NT2/D1 (cell line): ENCODE data around the gene SCNN1G.

Experiments used
- DNase-seq: peaks from one replicate; pipeline ENCODE4 v3.0.0-alpha.2; 2011; ENCODE audit warnings: low read depth, low spot score
- H3K27me3 ChIP-seq: 2 replicates; pipeline ENCODE4 v1.6.0; 2011; ENCODE audit warnings: mild to moderate bottlenecking; ENCODE audit not compliant: insufficient read length, insufficient read depth
- H3K36me3 ChIP-seq: 2 replicates; pipeline ENCODE4 v1.6.1; 2011; ENCODE audit warnings: mild to moderate bottlenecking, low read length, mixed read lengths; ENCODE audit not compliant: insufficient read depth, insufficient read length
- H3K4me1 ChIP-seq: 2 replicates; pipeline ENCODE4 v1.5.1; 2011; ENCODE audit not compliant: insufficient read depth, insufficient read length
- H3K4me3 ChIP-seq: 2 replicates; pipeline ENCODE4 v1.5.1; 2011; ENCODE audit warnings: low read depth; ENCODE audit not compliant: insufficient read length
- H3K9ac ChIP-seq: 2 replicates; pipeline ENCODE4 v1.6.0; 2011; ENCODE audit warnings: low read depth; ENCODE audit not compliant: insufficient read length
- H3K9me3 ChIP-seq: 2 replicates; pipeline ENCODE4 v1.5.1; 2011; ENCODE audit warnings: mild to moderate bottlenecking, low read length; ENCODE audit not compliant: insufficient read depth
- SUZ12 ChIP-seq: IDR thresholded peaks from 2 replicates; pipeline ENCODE4 v1.6.1; 2011; ENCODE audit not compliant: insufficient read length, insufficient read depth; ENCODE audit errors: extremely low read depth
- YY1 ChIP-seq: IDR thresholded peaks from 2 replicates; pipeline ENCODE4 v1.6.1; 2011; ENCODE audit not compliant: insufficient read length, insufficient read depth
- ZNF274 ChIP-seq: IDR thresholded peaks from 2 replicates; pipeline ENCODE4 v1.6.1; 2011; ENCODE audit warnings: mild to moderate bottlenecking, low read depth, low read length

SCNN1G gene, protein sequence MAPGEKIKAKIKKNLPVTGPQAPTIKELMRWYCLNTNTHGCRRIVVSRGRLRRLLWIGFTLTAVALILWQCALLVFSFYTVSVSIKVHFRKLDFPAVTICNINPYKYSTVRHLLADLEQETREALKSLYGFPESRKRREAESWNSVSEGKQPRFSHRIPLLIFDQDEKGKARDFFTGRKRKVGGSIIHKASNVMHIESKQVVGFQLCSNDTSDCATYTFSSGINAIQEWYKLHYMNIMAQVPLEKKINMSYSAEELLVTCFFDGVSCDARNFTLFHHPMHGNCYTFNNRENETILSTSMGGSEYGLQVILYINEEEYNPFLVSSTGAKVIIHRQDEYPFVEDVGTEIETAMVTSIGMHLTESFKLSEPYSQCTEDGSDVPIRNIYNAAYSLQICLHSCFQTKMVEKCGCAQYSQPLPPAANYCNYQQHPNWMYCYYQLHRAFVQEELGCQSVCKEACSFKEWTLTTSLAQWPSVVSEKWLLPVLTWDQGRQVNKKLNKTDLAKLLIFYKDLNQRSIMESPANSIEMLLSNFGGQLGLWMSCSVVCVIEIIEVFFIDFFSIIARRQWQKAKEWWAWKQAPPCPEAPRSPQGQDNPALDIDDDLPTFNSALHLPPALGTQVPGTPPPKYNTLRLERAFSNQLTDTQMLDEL

DNA sequence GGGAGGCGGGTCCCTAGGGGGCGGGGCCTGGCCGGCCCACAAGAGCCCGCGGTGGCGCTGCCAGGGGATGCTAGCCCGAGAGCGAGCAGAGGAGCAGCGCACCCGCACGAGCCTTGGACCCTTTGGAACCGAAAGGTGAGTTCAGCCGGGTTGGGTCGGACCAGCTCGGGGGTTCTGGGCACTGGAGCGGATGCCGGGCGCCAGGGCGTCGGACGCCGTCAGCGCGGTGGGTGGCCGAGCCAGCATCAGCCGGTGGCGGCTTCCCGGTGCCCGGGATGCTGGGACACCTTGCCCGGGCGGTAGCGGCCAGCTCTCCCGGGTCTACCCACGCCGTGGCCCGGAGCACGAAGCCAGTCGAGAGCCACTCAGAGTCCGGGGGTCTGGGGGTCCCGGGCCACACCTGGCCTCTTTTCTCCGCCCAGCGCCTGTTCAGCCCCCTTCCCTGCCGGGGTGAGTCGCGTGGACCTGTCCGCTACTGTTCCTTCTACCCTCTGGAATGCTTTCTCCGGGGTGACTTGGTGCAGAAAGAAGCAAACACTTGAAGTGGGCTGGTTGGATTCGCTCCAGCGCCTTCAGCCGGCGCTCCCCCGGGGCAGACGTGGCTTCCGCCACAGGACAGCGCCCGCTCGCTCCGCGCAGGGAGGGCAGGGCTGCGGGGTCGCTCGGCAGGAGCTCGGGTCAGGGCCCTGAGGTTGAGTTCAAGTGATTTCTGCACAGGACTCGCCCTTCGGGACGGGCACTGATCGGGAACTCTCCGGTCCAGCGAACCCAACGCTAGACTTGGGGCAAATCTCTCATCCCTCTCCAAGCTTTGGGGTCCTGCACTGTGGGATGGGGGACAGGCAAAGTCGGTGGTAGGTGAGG, at the start of gene SCNN1G:
Gene SCNN1G (plus strand): TSS at position 67 of the 864 bp plus-strand sequence. CDS start 3,527 bp downstream, outside the sequence.
- H3K27me3 ChIP-seq: peaks cover 46% of the 10 kb centered on the region
- no peaks in the 10 kb centered on the region for H3K9me3 ChIP-seq
- H3K4me3 ChIP-seq: peak within 1 kb of the TSS; percentile 52
- peak within 1 kb of the TSS; percentile 62 for H3K9ac ChIP-seq
- no peak for DNase-seq
- H3K4me1 ChIP-seq: peaks cover 12% of the 10 kb centered on the region
- no peaks in the 10 kb centered on the region for H3K36me3 ChIP-seq
- TF ChIP-seq YY1: no peak
- no peak for TF ChIP-seq SUZ12
- no peak for TF ChIP-seq ZNF274

- H3K9me3 ChIP-seq: peaks cover 13% of the 10 kb centered on the region; the same call in 1 of the 2 replicates
- no peak overlapping the region for H3K4me3 ChIP-seq
- no peak for TF ChIP-seq SUZ12
- no peak for TF ChIP-seq YY1
- TF ChIP-seq ZNF274: no peak
- no peak overlapping the region for H3K9ac ChIP-seq
- no peak for DNase-seq
- no peaks in the 10 kb centered on the region for H3K36me3 ChIP-seq
- no peaks in the 10 kb centered on the region for H3K4me1 ChIP-seq
- no peaks in the 10 kb centered on the region for H3K27me3 ChIP-seq
These were observed 49.6 kb upstream of the SCNN1G start for GRCh38 chr16:23132775-23133463.

DNA sequence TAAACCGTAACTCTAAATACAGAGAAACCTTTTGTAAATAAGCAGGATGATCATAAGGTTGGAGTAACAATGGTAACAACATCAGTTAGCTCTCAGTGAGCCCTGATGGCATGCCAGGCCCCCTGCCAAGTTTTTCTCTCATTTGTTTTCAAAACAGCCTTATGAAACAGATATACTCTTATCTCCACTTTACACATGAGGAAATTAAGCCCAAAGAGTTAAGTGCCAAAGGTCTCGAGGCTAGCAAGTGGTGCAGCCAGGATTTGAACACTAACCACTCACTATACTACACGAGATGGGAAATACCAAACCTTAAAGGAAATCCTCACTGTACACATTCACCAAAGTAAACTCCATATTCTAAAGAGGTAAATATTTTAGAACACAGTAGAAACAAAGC, 48.3 kb upstream of the SCNN1G start:
- Histone ChIP-seq H3K9me3 (peaks cover 13% of the 10 kb centered on the region; the same call in 1 of the 2 replicates), H3K27me3 (no peaks in the 10 kb centered on the region), H3K4me3 (no peak overlapping the region), H3K4me1 (no peaks in the 10 kb centered on the region), H3K36me3 (no peaks in the 10 kb centered on the region), H3K9ac (no peak overlapping the region)
- DNase-seq: no peak
- TF ChIP-seq SUZ12: no peak

DNA sequence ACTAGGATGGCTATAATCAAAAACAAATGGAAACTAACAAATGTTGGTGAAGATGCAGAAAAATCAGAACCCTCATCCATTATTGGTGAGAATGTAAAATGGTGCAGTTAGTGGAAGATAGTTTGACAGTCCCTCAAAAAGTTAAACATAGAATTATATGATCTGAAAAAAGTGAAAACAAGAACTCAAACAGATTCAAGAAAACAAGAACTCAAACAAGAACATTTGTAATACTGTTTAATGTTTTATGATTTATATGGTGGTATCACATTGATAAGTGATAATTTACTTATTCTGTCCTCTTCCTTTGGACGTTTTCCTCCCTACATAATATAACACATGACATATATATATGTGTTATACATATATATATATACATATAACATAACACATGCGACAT, 45.3 kb upstream of the SCNN1G start:
- DNase-seq: no peak
- Histone ChIP-seq H3K4me3 (no peak overlapping the region), H3K9ac (no peak overlapping the region), H3K27me3 (no peaks in the 10 kb centered on the region), H3K36me3 (no peaks in the 10 kb centered on the region), H3K4me1 (no peaks in the 10 kb centered on the region), H3K9me3 (peaks cover 13% of the 10 kb centered on the region; the same call in 1 of the 2 replicates)
- TF ChIP-seq YY1: no peak
- no peak for TF ChIP-seq ZNF274
- no peak for TF ChIP-seq SUZ12

- Histone ChIP-seq H3K36me3 (no peaks in the 10 kb centered on the region), H3K4me1 (no peaks in the 10 kb centered on the region), H3K9me3 (peaks cover 13% of the 10 kb centered on the region; the same call in 1 of the 2 replicates), H3K9ac (no peak overlapping the region), H3K4me3 (no peak overlapping the region), H3K27me3 (no peaks in the 10 kb centered on the region)
- no peak for TF ChIP-seq ZNF274
- TF ChIP-seq SUZ12: no peak
- no peak for TF ChIP-seq YY1
- no peak for DNase-seq
These were observed 44.7 kb upstream of the SCNN1G start for GRCh38 chr16:23137818-23138217.

GRCh38 chr16:23140107-23140506, 42.4 kb upstream of the SCNN1G start:
- H3K4me3 ChIP-seq: no peak overlapping the region
- H3K4me1 ChIP-seq: peaks cover 6% of the 10 kb centered on the region
- no peaks in the 10 kb centered on the region for H3K36me3 ChIP-seq
- H3K27me3 ChIP-seq: no peaks in the 10 kb centered on the region
- DNase-seq: no peak
- TF ChIP-seq SUZ12 (no peak), YY1 (no peak), ZNF274 (no peak)
- H3K9ac ChIP-seq: no peak overlapping the region
- H3K9me3 ChIP-seq: peaks cover 13% of the 10 kb centered on the region; the same call in 1 of the 2 replicates
